C4-2B (cell line): ENCODE measurements around the gene HDAC7.

Experiments used
- CTCF ChIP-seq: fragments of 450-650 bp; conservative IDR thresholded peaks from 2 replicates; pipeline ENCODE4 v1.5.1; 2017; ENCODE audit warnings: mild to moderate bottlenecking
- ZFX ChIP-seq: fragments of 450-650 bp; IDR thresholded peaks from 2 replicates; pipeline ENCODE4 v1.6.1; 2017

GRCh38 chr12:47790676-47791350 is 28.9 kb downstream of the HDAC7 start:
- TF ChIP-seq CTCF (no peak), ZFX (no peak)
